RPMI7951 (cell line): ENCODE results near the gene PCP2. TPM values are rescaled to one million over a fixed set of nuclear protein-coding genes. Genes with fewer than 3 reads are reported as not detected.

Experiments used
- DNase-seq: peaks from one replicate; pipeline ENCODE4 v3.0.0-alpha.2; 2012; ENCODE audit warnings: low read depth
- total RNA-seq: library from RNA; depleted of rRNA; stranded (reverse); fragments of >200 nt; shearing (Covaris generic); gene quantifications from 2 replicates; pipeline ENCODE4 v1.2.3, GENCODE V29; 2014

PCP2 gene
- total RNA-seq, 1 experiment from 2014 or later = not detected

GRCh38 chr19:7638802-7639465 lies 5.4 kb upstream of the PCP2 start:
- DNase-seq = no peak

GRCh38 chr19:7637374-7638256 lies 4.1 kb upstream of the PCP2 start:
- DNase-seq = no peak

GRCh38 chr19:7636691-7637373 lies 3.3 kb upstream of the PCP2 start, which contains the start of gene STXBP2:
TSS of gene STXBP2 (plus strand) at chr19:7637110. CDS start at chr19:7637150, 40 bp downstream.
- DNase-seq = no peak

GRCh38 chr19:7636317-7636690 lies 2.8 kb upstream of the PCP2 start:
- no peak for DNase-seq

- no peak for DNase-seq
These were observed 2.2 kb upstream of the PCP2 start for GRCh38 chr19:7635670-7636069.

- no peak for DNase-seq
These were observed 947 bp downstream of the PCP2 start for GRCh38 chr19:7632340-7633203.

GRCh38 chr19:7631577-7631976 lies 1.9 kb downstream of the PCP2 start:
- DNase-seq = no peak

GRCh38 chr19:7629347-7630054 lies 4.0 kb downstream of the PCP2 start, which contains the start of the genes PET100 and XAB2:
TSS of gene PET100 (plus strand) at chr19:7629793. CDS start at chr19:7629834, 41 bp downstream.
TSS of gene XAB2 (minus strand) at chr19:7629545. CDS start at chr19:7629527, 18 bp downstream.
- DNase-seq = peak; percentile 98

- no peak for DNase-seq
These were observed 4.8 kb downstream of the PCP2 start for GRCh38 chr19:7628589-7629311.

GRCh38 chr19:7627166-7627565 lies 6.4 kb downstream of the PCP2 start:
- no peak for DNase-seq

GRCh38 chr19:7625763-7626372 lies 7.7 kb downstream of the PCP2 start:
- no peak for DNase-seq

GRCh38 chr19:7624810-7625209 lies 8.7 kb downstream of the PCP2 start:
- DNase-seq = no peak

GRCh38 chr19:7623725-7624603 lies 9.6 kb downstream of the PCP2 start:
- DNase-seq = no peak

GRCh38 chr19:7622933-7623685 lies 10.4 kb downstream of the PCP2 start:
- DNase-seq = no peak

- no peak for DNase-seq
These were observed 12.8 kb downstream of the PCP2 start for GRCh38 chr19:7620442-7621412.

- DNase-seq = no peak
These were observed 13.7 kb downstream of the PCP2 start for GRCh38 chr19:7619671-7620441.
